Spleen (tissue), 7 donors: ENCODE measurements around the gene CDH15.
A peak's percentile ranks its signal among the peaks of the same experiment; 100 is the strongest.

Source experiments
- CTCF ChIP-seq, 11 experiments: fragments of 200-600 bp in 7 of 11; fragments of 450-650 bp in 4 of 11; sonication (generic) in 4 of 11; IDR thresholded peaks in 8 of 11; conservative IDR thresholded peaks in 3 of 11; 1 replicate in 7 of 11; 2 replicates in 4 of 11; pipeline versions ENCODE4 v1.4.0 to v1.8.0; 2016 to 2021; ENCODE audit warnings: antibody characterized with exemption in 11 of 11, inconsistent platforms in 4 of 11, mild to moderate bottlenecking in 1 of 11
- POLR2A ChIP-seq, 3 donors: fragments of 450-650 bp; IDR thresholded peaks; one replicate each; pipeline ENCODE4 v1.5.1; 2017; ENCODE audit warnings: antibody characterized with exemption in 3 of 3, mild to moderate bottlenecking in 1 of 3
- POLR2AphosphoS5 ChIP-seq, 3 donors: sonication (generic); formaldehyde crosslinking; IDR thresholded peaks; one replicate each; pipeline ENCODE4 v1.5.1; 2017; ENCODE audit warnings: antibody characterized with exemption in 3 of 3
- donor health status: DM: no; HTN: no; CAD: no; lungs with moderate emphysema.
- donor health status: DM: no; HTN: no; CAD: no.
- donor health status: DM: no; HTN: no; CAD: no.

GRCh38 chr16:89201439-89202377, 30.2 kb downstream of the CDH15 start:
- TF ChIP-seq CTCF (IDR thresholded peaks at IDR 0.05 in 8 of 11, conservative IDR thresholded peaks at IDR 0.05 in 3 of 11) (no peak), POLR2AphosphoS5 (IDR thresholded peaks at IDR 0.05) (peak in 1 of 3 donors; percentile 30), POLR2A (IDR thresholded peaks at IDR 0.05) (no peak)
